SH-SY5Y (cell line): ENCODE results near the gene PUS7L.

Experiments
- GATA2 ChIP-seq: IDR thresholded peaks from 2 replicates; pipeline ENCODE4 v1.6.1; 2011; ENCODE audit warnings: mild to moderate bottlenecking, low read depth, low read length
- GATA3 ChIP-seq: IDR thresholded peaks from 2 replicates; pipeline ENCODE4 v1.6.1; 2011; ENCODE audit warnings: low read depth, mild to moderate bottlenecking, low read length, moderate library complexity

The PUS7L gene

DNA sequence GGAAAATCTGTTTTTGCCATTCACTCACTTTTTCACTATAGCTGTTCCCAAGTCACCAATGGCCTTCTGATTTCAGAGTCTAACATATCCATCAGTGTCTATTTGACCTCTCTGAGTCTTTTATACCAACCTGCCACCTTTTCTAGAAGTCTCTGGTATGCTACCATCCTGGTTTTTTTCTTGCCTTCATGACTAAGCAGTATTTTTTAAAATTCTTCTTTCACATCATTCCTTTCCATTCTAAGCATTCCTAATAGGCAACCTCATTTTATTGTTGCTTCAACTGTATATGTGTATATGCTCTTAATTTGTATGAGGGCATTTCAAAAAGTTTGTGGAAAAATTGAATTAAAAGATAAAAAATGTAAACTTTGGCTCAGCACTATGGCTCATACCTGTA, 5.2 kb upstream of the PUS7L start:
- TF ChIP-seq GATA3 (no peak), GATA2 (no peak)

GRCh38 chr12:43762596-43762995, 4.0 kb upstream of the PUS7L start:
- no peak for TF ChIP-seq GATA3
- no peak for TF ChIP-seq GATA2

DNA sequence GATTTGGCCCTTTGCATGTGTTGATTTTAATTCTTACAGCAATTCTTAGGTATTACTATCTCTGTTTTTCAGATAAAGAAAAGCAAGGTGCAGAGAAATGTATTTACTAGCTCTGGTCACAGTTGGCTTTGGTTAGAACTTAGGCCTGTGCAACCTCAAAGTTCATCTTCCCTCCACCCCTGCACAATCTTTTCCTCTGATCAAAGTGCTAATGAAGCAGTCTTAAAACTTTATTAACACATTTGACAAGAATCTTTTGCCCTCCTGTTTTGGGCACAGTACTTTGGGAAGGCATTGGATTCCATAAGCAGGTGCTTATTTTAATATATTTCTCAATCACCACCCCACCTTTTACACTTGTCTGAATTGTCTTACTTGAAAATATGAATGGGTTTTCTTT, 2.9 kb upstream of the PUS7L start:
- TF ChIP-seq GATA3 (no peak), GATA2 (no peak)

DNA sequence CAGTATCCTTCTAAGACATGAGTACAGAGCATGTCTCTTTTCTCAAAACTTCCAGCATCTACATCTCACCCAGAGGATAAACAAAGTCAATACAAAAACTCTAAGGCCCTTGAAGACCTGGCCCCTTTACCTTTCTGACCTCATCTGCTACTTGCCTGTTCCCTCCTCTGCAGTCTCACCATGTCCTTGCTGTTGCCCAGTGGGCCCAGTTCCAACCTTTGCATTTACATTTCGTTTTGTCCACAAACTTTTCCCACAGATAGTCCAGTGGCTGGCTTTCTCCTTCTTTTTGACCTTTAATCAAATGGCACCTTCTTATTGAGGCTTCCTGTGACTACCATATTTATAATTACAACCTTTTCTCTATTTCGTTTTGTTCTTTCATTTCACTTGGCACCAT, 1.8 kb upstream of the PUS7L start:
- no peak for TF ChIP-seq GATA3
- TF ChIP-seq GATA2: no peak

DNA sequence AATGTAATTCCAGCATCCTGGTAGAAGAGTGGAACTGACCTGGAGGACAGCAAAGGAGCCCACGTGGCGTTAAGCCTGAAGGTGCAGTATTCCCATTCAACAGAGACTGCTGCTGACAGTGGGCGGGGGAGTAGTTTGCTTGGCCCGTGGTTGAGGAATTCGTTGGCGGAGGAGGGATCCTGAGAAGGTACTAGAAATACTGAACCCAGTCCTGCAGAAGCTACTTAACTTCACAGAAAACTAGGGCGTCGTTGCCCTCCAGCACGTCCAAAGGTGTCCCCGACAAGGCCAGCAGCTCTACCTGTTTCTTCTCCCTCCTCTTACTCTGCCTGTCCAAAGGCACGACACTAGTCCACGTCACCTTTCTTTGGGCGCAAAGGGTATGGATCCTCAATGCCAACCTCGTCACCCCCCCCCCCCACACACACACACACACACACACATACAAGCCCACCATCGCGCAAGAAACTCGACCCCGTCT, 303 bp downstream of the PUS7L start:
- TF ChIP-seq GATA3 (no peak), GATA2 (no peak)

DNA sequence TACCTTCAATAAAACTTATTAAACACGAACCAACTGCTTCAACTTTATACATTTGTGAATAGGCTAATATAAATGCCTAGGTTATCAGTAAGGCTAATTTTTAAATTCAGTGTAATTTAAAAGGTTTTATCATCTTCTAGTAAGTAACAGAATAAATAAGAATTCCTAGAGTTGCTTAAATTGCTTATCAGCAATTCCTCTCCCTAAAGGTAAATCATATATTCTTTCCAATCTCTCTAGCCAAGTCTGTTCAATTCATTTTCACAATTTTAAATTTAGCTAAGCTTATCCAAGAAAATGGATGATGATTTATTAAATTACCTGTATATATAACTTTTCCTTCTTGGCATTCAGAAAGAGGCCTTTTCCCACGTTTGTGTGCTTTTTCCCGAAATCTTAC, 4.6 kb downstream of the PUS7L start:
- TF ChIP-seq GATA2: no peak
- no peak for TF ChIP-seq GATA3

- no peak for TF ChIP-seq GATA2
- no peak for TF ChIP-seq GATA3
Measured at GRCh38 chr12:43750814-43751213, 7.8 kb downstream of the PUS7L start.

DNA sequence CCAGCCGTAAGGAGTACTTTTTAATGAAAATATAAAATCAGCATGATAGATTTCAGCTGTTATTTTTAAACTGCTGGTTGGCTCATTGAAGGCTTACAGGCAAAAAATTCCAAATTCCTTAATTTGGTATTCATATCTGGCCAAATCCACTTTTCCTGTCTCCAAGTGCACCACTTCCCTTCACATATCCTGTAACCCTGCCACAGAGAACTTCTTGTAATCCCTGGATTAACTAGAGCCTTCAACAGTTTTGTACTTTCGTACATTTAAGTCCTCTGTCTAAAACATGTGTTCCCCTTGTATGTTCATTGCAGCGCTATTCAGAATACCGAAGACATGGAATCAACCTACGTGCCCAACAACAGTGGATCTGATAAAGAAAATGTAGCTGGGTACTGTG, 9.6 kb downstream of the PUS7L start:
- TF ChIP-seq GATA2: no peak
- TF ChIP-seq GATA3: no peak

DNA sequence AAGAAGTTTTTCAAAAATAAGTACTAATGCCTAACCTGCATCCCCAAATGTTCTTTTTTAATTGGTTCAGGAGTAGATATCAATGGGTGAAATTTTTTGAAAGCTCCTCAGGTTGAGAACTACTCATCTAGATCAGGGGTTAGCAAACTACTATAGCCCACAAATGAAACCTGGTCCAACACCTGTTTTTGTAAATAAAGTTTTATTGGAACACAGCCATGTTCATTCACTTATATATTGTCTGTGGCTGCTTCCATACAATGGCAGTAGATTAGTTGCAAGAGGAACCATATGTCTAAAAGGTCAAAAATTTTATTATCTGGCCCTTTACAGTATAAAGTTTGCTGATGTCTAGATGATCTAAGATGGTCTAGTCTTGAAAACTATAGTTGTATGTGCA, 13.8 kb downstream of the PUS7L start:
- TF ChIP-seq GATA3 (no peak), GATA2 (no peak)

DNA sequence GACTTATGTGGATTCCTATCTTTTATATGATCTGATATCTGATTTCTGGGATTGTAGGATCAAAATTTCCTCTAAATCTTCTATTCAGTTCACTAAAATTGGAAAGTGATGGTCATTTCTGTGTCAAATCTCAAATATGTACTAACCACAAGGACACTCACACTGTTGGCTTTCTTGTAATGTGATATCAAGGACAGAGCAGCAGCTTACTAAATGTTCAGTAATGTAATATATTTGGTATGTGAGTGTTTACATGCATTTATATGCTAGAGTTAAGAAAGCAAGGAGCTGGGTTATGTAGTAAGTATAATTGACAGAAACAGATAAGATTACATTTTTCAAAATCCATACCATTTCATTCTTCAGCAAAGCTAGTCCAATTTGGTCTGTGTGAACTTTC, 16.5 kb downstream of the PUS7L start:
- TF ChIP-seq GATA3: no peak
- TF ChIP-seq GATA2: no peak

DNA sequence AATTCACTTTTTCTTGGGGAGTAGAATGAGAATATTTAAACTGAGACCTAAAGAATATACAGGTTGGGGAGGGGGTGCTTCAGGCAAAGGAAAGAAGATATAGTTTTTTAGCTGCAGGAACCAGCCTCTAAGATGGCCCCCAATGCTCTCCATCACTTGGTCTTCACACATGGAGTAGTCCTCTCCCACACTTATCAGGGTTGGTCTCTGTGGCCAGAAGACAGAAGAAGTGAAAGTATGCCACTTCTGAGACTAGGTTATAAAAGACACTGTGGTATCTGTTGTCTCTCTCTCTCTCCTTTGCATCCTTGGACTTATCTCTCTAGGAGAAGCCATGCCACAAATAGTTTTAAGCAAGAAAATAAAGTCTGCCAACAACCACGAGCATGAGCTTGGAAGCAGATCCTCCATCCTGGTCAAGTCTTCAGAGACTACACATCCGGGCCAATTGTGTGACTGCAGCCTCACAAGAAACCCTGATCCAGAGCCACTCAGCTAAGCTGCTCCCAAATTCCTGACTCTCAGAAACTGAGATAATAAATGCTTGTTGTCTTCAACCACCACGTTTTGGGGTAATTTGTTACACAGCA, 18.0 kb downstream of the PUS7L start:
- no peak for TF ChIP-seq GATA3
- no peak for TF ChIP-seq GATA2

DNA sequence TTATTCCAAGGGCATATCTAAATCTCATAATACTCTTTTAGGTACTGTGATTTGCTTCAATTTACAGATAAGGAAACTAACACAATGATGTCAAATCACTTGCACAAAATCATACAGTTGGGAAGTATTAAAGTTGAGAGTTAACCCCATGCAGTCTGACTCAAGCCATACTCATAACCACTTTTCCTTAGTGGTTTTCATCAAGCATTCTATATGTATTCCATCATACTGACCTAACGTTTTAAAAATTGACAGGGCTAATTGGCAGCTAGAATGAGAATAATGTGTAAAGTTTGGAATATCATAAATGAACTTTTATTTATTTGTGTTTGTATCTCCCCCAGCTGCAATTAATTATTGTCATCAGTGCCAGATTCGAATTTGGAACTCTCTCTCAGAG, 20.9 kb downstream of the PUS7L start:
- TF ChIP-seq GATA3: no peak
- no peak for TF ChIP-seq GATA2

DNA sequence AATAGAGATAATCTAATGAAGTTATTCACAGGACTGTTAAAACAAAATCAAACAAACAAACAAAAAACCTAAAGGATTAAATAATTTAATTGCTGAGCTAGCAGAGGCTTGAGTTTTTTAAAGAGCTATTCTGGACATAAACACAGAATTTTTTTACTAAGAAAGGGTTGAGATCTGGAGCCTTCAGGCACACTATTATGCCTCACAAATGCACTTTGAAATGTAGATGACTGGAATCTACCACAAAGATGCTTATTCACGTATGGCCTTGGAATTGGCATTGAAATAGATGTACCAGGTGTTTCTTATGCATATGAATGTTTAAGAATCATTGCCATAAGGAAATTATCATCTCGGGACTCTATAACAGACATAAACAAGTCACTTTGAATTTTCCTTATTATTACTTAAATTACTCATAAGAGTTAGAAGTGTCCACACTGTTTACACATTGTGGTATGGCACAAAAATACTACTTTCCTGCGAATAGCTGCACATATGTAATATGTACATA, 21.6 kb downstream of the PUS7L start:
- TF ChIP-seq GATA3: no peak
- TF ChIP-seq GATA2: no peak

DNA sequence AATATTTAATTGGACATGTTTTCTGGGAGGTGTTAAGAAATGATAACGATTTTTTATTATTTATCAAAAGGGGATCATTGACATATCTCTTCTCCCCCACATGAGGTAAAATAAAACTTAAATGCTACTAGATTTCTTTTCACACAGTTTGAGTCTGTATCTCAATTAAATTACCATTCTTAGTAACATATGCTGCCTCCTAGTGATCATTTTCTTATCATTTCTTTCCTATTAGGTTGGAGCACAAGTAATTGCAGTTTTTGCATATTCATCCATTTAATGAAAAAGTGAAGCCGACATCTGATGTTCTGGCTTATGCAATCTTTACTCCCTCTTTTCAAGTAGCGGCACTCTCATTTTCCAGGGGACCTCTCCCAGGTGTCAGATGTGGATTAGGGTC, 24.9 kb downstream of the PUS7L start:
- TF ChIP-seq GATA2 (no peak), GATA3 (no peak)

DNA sequence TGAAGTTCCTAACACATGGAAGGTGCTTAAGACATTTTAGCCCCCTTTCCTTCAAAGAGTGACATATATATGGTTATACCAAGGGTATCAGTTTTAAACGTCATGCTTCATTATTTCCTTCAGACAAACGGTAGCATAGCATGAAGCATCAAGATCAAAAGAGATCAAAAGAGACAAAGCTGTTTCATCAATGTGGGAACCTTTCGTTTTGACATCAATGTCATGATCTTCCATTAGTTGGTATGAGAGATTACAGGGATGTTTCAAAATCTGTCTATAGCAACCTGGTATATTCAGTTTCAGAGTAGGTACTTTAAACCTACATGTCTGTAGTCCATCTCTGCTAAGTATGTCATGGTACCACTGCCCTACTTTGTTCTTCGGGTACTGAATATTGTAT, 28.3 kb downstream of the PUS7L start:
- TF ChIP-seq GATA3: no peak
- TF ChIP-seq GATA2: no peak

- TF ChIP-seq GATA3: no peak
- TF ChIP-seq GATA2: no peak
Measured at GRCh38 chr12:43728698-43729097, 29.9 kb downstream of the PUS7L start.

DNA sequence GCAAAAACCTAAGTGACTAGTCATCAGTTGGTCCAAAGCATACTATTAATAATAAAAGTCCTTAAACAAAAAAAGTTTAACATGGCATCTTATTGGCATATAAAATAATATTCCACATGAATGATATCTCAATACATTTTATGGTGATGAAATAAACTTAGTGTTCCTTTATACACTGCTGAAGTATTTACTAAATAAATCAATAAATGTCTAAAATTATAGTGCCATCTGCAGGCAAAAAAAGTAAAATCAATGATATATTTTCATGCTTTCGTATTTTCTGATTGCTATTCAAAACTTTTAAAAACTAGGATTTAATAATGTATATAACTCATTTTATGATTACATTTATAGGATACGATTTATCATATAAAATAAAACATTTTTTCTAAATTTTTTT, 30.5 kb downstream of the PUS7L start:
- TF ChIP-seq GATA2: no peak
- no peak for TF ChIP-seq GATA3
